Subcutaneous abdominal adipose tissue (tissue), 5 donors: ENCODE results near the gene SHB.

Experiments used
- H3K27ac ChIP-seq: one replicate; pipeline ENCODE4 v1.7.0; 2013; ENCODE audit warnings: low read depth, mild to moderate bottlenecking, inconsistent platforms, low read length, moderate library complexity
- H3K27me3 ChIP-seq, 5 donors: one replicate each; pipeline ENCODE4 v1.7.0; 2013; ENCODE audit warnings: low read length in 5 of 5, inconsistent platforms in 1 of 5; ENCODE audit not compliant: control insufficient read depth in 5 of 5, insufficient read depth in 4 of 5
- H3K36me3 ChIP-seq, 5 donors: one replicate each; pipeline ENCODE4 v1.7.0; 2013; ENCODE audit warnings: low read length in 5 of 5; ENCODE audit not compliant: control insufficient read depth in 5 of 5, insufficient read depth in 5 of 5
- H3K4me1 ChIP-seq, 5 donors: one replicate each; pipeline ENCODE4 v1.7.0; 2013; ENCODE audit warnings: low read length in 5 of 5, mild to moderate bottlenecking in 3 of 5, moderate library complexity in 1 of 5; ENCODE audit not compliant: control insufficient read depth in 5 of 5, insufficient read depth in 5 of 5
- H3K4me3 ChIP-seq, 5 donors: one replicate each; pipeline ENCODE4 v1.7.0; 2013; ENCODE audit warnings: low read length in 5 of 5, low read depth in 1 of 5
- H3K9ac ChIP-seq, 5 donors: one replicate each; pipeline ENCODE4 v1.7.0; 2013; ENCODE audit warnings: low read length in 5 of 5, mild to moderate bottlenecking in 4 of 5, moderate library complexity in 3 of 5
- H3K9me3 ChIP-seq, 5 donors: one replicate each; pipeline ENCODE4 v1.7.0; 2013; ENCODE audit warnings: low read length in 5 of 5; ENCODE audit not compliant: control insufficient read depth in 5 of 5
- donor health status: healthy.
- donor health status: healthy.
- donor health status: healthy.
- donor health status: healthy.
- donor health status: healthy.

Gene SHB

GRCh38 chr9:38065369-38066075 lies 3.5 kb downstream of the SHB start:
- H3K27ac ChIP-seq = no peak overlapping the region
- no peaks in the 10 kb centered on the region for H3K27me3 ChIP-seq
- peak overlapping the region in 2 of 5 donors; percentile 35 to 66 for H3K9ac ChIP-seq
- H3K9me3 ChIP-seq = no peaks in the 10 kb centered on the region
- peak overlapping the region in 4 of 5 donors; percentile 19 to 87 (median 86) for H3K4me3 ChIP-seq
- no peaks in the 10 kb centered on the region for H3K36me3 ChIP-seq
- peaks cover 3 to 85% (median 62%) of the 10 kb centered on the region in 5 donors for H3K4me1 ChIP-seq

GRCh38 chr9:38064842-38065368 lies 4.1 kb downstream of the SHB start:
- no peaks in the 10 kb centered on the region for H3K27me3 ChIP-seq
- no peak overlapping the region for H3K27ac ChIP-seq
- H3K9ac ChIP-seq = peak overlapping the region in 1 of 5 donors; percentile 35
- H3K9me3 ChIP-seq = no peaks in the 10 kb centered on the region
- peaks cover 3 to 81% (median 61%) of the 10 kb centered on the region in 5 donors for H3K4me1 ChIP-seq
- peak overlapping the region in 1 of 5 donors; percentile 87 for H3K4me3 ChIP-seq
- H3K36me3 ChIP-seq = no peaks in the 10 kb centered on the region

- peaks cover 7 to 83% (median 55%) of the 10 kb centered on the region in 5 donors for H3K4me1 ChIP-seq
- H3K4me3 ChIP-seq = no peak overlapping the region
- H3K9me3 ChIP-seq = no peaks in the 10 kb centered on the region
- no peaks in the 10 kb centered on the region for H3K36me3 ChIP-seq
- H3K9ac ChIP-seq = no peak overlapping the region
- H3K27ac ChIP-seq = peak overlapping the region; percentile 58
- H3K27me3 ChIP-seq = no peaks in the 10 kb centered on the region
Measured at GRCh38 chr9:38063363-38063707, 5.7 kb downstream of the SHB start.

GRCh38 chr9:38062498-38063362 lies 6.3 kb downstream of the SHB start:
- Histone ChIP-seq H3K4me1 (peaks cover 13 to 84% (median 57%) of the 10 kb centered on the region in 5 donors), H3K27ac (peak overlapping the region; percentile 58), H3K4me3 (peak overlapping the region in 1 of 5 donors; percentile 6), H3K27me3 (no peaks in the 10 kb centered on the region), H3K36me3 (no peaks in the 10 kb centered on the region), H3K9me3 (no peaks in the 10 kb centered on the region), H3K9ac (no peak overlapping the region)

GRCh38 chr9:38062106-38062497 lies 6.9 kb downstream of the SHB start:
- H3K36me3 ChIP-seq = no peaks in the 10 kb centered on the region
- no peaks in the 10 kb centered on the region for H3K9me3 ChIP-seq
- H3K9ac ChIP-seq = no peak overlapping the region
- H3K27me3 ChIP-seq = no peaks in the 10 kb centered on the region
- H3K4me3 ChIP-seq = peak overlapping the region in 1 of 5 donors; percentile 6
- peaks cover 18 to 83% (median 57%) of the 10 kb centered on the region in 5 donors for H3K4me1 ChIP-seq
- no peak overlapping the region for H3K27ac ChIP-seq

GRCh38 chr9:38061326-38061977 lies 7.6 kb downstream of the SHB start:
- Histone ChIP-seq H3K27ac (peak overlapping the region; percentile 71), H3K4me3 (no peak overlapping the region), H3K9me3 (no peaks in the 10 kb centered on the region), H3K9ac (no peak overlapping the region), H3K4me1 (peaks cover 18 to 76% (median 51%) of the 10 kb centered on the region in 5 donors), H3K27me3 (no peaks in the 10 kb centered on the region), H3K36me3 (no peaks in the 10 kb centered on the region)

GRCh38 chr9:38060681-38061080 lies 8.3 kb downstream of the SHB start:
- no peaks in the 10 kb centered on the region for H3K36me3 ChIP-seq
- no peaks in the 10 kb centered on the region for H3K27me3 ChIP-seq
- H3K4me3 ChIP-seq = no peak overlapping the region
- H3K9me3 ChIP-seq = no peaks in the 10 kb centered on the region
- H3K27ac ChIP-seq = peak overlapping the region; percentile 71
- H3K9ac ChIP-seq = no peak overlapping the region
- H3K4me1 ChIP-seq = peaks cover 14 to 69% (median 43%) of the 10 kb centered on the region in 5 donors

- Histone ChIP-seq H3K9me3 (no peaks in the 10 kb centered on the region), H3K4me1 (peaks cover 14 to 57% (median 37%) of the 10 kb centered on the region in 5 donors), H3K36me3 (no peaks in the 10 kb centered on the region), H3K9ac (no peak overlapping the region), H3K27me3 (no peaks in the 10 kb centered on the region), H3K4me3 (no peak overlapping the region), H3K27ac (peak overlapping the region; percentile 71)
Measured at GRCh38 chr9:38059233-38059936, 9.6 kb downstream of the SHB start.

- Histone ChIP-seq H3K36me3 (no peaks in the 10 kb centered on the region), H3K4me3 (no peak overlapping the region), H3K4me1 (peaks cover 14 to 52% (median 33%) of the 10 kb centered on the region in 5 donors), H3K9me3 (no peaks in the 10 kb centered on the region), H3K9ac (peak overlapping the region in 2 of 5 donors; percentile 7 to 8), H3K27me3 (no peaks in the 10 kb centered on the region), H3K27ac (peak overlapping the region; percentile 86)
Measured at GRCh38 chr9:38058452-38059232, 10.4 kb downstream of the SHB start.
